Adrenal gland (tissue), 12 donors: ENCODE data around the gene FCHSD2. TPM values are rescaled to one million over a fixed set of nuclear protein-coding genes. Genes with fewer than 3 reads are reported as not detected.
A peak's percentile ranks its signal among the peaks of the same experiment; 100 is the strongest.

Source experiments
- DNase-seq, 7 donors: peaks; one replicate each; pipeline ENCODE4 v3.0.0-alpha.2; 2019 to 2020
- H3K27ac ChIP-seq, 5 donors: fragments of 200-600 bp; sonication (generic) in 4 of 5; 1 replicate in 3 of 5; 2 replicates in 2 of 5; pipeline versions ENCODE4 v1.5.1 to v1.8.0; 2016 to 2020; ENCODE audit warnings: mild to moderate bottlenecking in 1 of 5
- H3K27me3 ChIP-seq: fragments of 200-600 bp; 2 replicates; pipeline ENCODE4 v1.8.0; 2021
- H3K36me3 ChIP-seq, 2 donors: fragments of 200-600 bp; replicated peaks in 1 of 2; 1 replicate in 1 of 2; 2 replicates in 1 of 2; pipeline versions ENCODE4 v1.5.1 to v1.8.0; 2018 to 2022
- H3K4me1 ChIP-seq, 2 donors: fragments of 200-600 bp; replicated peaks in 1 of 2; 1 replicate in 1 of 2; 2 replicates in 1 of 2; pipeline versions ENCODE4 v1.5.1 to v1.8.0; 2018 to 2021
- H3K4me3 ChIP-seq, 4 donors: fragments of 200-600 bp; sonication (generic) in 3 of 4; one replicate each; pipeline ENCODE4 v1.5.1; 2016 to 2018
- H3K9me3 ChIP-seq, 3 donors: fragments of 200-600 bp; sonication (generic) in 1 of 3; replicated peaks in 1 of 3; 1 replicate in 2 of 3; 2 replicates in 1 of 3; pipeline versions ENCODE4 v1.5.1 to v1.8.0; 2016 to 2021
- POLR2A ChIP-seq, 2 donors: fragments of 450-650 bp; IDR thresholded peaks; one replicate each; pipeline ENCODE4 v1.6.1; 2017; ENCODE audit warnings: antibody characterized with exemption in 2 of 2, mild to moderate bottlenecking in 2 of 2, moderate library complexity in 1 of 2
- WGBS, 4 donors: extraction: QIAGEN DNeasy Blood & Tissue Kit in 2 of 4; methylation state at CpG; one replicate each; pipeline versions ENCODE4 v1.1.5 to v1.1.7; 2013 to 2017; 5-methylcytosine and 5-hydroxymethylcytosine counted together
- intact Hi-C, 2 donors: fragments of 100-400 bp; cut with DNase I; formaldehyde crosslinking; loops; one replicate each; pipeline versions ENCODE4 v1.14.1 to v1.15.0; 2022 to 2023
- polyA plus RNA-seq, 3 donors: library from polyadenylated mRNA; stranded (reverse); fragments of 200-250 nt in 2 of 3; fragments of 350-450 nt in 1 of 3; fragmentation: Illumina TruSeq in 1 of 3; extraction: RNeasy Lipid Tissue Mini Kit (QIAGEN cat#74804) in 1 of 3; gene quantifications; one replicate each; pipeline ENCODE4 v1.2.3, GENCODE V29; 2013 to 2014
- total RNA-seq, 9 donors: library from RNA; depleted of rRNA in 4 of 9; stranded (reverse); fragments of >200 nt in 4 of 9; fragments of 120-200 nt in 1 of 9; fragmentation: NEBNext Ultra II Directional in 1 of 9; extraction: Animal tissue kit (Norgen Biotek cat#: 25700) in 1 of 9; gene quantifications; one replicate each; pipeline versions ENCODE4 v1.1.0 to v1.2.4, GENCODE V29; 2013 to 2023
- TF ChIP-seq, protein P1 (sequence below), 6 experiments: fragments of 450-650 bp in 4 of 6; fragments of 200-600 bp in 2 of 6; sonication (generic) in 1 of 6; IDR thresholded peaks; 1 replicate in 5 of 6; 2 replicates in 1 of 6; pipeline versions ENCODE4 v1.5.1 to v1.8.0; 2016 to 2021; ENCODE audit warnings: antibody characterized with exemption in 6 of 6, mild to moderate bottlenecking in 2 of 6, moderate library complexity in 1 of 6
- donor health status: healthy with polysubstance abuse.
- donor health status: Bipolar disorder and iron deficiency.
- donor health status: DM: yes; HTN: yes; CAD: no.
- donor health status: DM: no; HTN: no; CAD: no.
- donor health status: DM: no; HTN: no; CAD: no.
- donor health status: DM: yes; HTN: yes; CAD: no.

The FCHSD2 gene
- total and polyA plus RNA-seq, 12 donors, result 14.6 to 67.2 (median 32.7) TPM

DNA sequence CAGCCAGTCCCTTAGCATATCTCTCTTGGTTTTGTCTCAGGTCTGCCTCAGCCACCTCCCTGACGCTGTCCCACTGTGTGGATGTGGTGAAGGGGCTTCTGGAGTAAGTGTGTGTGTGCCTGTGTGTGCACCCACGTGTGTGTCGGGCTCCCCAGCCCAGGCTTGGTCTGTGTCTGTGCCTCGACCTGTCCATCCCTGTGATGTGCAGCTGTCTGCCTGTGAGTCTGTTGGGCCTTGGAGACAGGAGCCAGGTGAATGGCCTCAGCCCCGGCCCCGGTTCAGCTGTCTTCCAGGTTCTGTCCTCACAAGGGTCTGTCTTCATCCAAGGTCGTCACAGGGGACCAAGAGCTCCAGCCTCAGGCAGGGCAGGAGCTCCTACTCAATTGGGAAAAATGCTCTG is 318.1 kb downstream of the FCHSD2 start:
- Histone ChIP-seq H3K36me3 (peaks cover 0 to 12% of the 10 kb centered on the region in 2 donors), H3K4me3 (no peak overlapping the region), H3K4me1 (peaks cover 21 to 28% of the 10 kb centered on the region in 2 donors), H3K27me3 (no peaks in the 10 kb centered on the region), H3K27ac (peak overlapping the region in 1 of 5 donors; percentile 22), H3K9me3 (no peaks in the 10 kb centered on the region)
- DNase-seq, result peak in 3 of 7 donors; percentile 23 to 60 (median 32)
- no peak for TF ChIP-seq POLR2A (IDR thresholded peaks at IDR 0.05)
- WGBS, 4 donors, result 63 to 74% (median 66%) methylated on average over 4 to 7 of the region's 7 CpGs
- intact Hi-C loops, result no loop called here

DNA sequence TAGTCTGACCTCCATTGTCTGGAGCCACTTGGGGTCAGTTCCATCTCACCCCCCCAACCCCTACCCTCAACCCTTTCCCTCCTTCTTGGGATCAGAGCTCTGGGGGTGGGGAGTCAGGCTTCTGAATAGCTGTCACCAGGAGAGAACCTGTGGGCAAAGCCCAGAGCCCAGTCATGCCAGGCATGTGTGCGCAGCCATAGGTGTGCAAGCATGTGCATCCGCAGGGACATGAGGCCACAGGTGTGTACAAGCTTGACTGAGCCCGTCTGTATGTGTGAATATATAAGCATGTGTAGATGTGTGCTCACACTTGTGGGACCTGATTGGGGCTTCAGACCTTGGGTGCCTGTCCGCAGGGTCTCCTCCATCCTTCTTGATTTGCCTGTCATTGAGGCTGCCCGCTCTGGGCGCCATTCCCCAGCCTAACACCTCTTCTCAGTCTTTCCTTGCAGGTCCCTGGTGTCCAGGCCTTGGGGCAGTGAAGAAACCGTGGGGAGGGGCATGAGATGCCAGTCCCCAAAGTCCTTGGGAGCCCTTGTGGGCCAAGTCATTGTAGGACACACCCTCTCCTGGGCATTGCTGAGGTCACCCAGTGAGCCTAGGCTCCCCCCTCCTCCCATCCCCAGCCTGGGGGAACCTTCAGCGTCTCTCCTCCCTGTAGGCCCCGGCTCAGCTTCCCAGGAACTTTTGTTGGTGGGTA is 318.9 kb downstream of the FCHSD2 start:
- Histone ChIP-seq H3K27ac (peak overlapping the region in 2 of 5 donors; percentile 22 to 73), H3K27me3 (no peaks in the 10 kb centered on the region), H3K4me3 (no peak overlapping the region), H3K9me3 (no peaks in the 10 kb centered on the region), H3K36me3 (peaks cover 0 to 19% of the 10 kb centered on the region in 2 donors), H3K4me1 (peaks cover 18 to 21% of the 10 kb centered on the region in 2 donors)
- intact Hi-C loops, result no loop called here
- TF ChIP-seq POLR2A (IDR thresholded peaks at IDR 0.05), result no peak
- TF ChIP-seq, protein P1, sequence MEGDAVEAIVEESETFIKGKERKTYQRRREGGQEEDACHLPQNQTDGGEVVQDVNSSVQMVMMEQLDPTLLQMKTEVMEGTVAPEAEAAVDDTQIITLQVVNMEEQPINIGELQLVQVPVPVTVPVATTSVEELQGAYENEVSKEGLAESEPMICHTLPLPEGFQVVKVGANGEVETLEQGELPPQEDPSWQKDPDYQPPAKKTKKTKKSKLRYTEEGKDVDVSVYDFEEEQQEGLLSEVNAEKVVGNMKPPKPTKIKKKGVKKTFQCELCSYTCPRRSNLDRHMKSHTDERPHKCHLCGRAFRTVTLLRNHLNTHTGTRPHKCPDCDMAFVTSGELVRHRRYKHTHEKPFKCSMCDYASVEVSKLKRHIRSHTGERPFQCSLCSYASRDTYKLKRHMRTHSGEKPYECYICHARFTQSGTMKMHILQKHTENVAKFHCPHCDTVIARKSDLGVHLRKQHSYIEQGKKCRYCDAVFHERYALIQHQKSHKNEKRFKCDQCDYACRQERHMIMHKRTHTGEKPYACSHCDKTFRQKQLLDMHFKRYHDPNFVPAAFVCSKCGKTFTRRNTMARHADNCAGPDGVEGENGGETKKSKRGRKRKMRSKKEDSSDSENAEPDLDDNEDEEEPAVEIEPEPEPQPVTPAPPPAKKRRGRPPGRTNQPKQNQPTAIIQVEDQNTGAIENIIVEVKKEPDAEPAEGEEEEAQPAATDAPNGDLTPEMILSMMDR (IDR thresholded peaks at IDR 0.05), result no peak
- peak in 3 of 7 donors; percentile 32 to 63 (median 47) for DNase-seq
- 86 to 91% (median 90%) methylated on average over 8 to 9 of the region's 9 CpGs; no CpG with 5 or more reads in 1 of the 4 donors for WGBS, 4 donors

DNA sequence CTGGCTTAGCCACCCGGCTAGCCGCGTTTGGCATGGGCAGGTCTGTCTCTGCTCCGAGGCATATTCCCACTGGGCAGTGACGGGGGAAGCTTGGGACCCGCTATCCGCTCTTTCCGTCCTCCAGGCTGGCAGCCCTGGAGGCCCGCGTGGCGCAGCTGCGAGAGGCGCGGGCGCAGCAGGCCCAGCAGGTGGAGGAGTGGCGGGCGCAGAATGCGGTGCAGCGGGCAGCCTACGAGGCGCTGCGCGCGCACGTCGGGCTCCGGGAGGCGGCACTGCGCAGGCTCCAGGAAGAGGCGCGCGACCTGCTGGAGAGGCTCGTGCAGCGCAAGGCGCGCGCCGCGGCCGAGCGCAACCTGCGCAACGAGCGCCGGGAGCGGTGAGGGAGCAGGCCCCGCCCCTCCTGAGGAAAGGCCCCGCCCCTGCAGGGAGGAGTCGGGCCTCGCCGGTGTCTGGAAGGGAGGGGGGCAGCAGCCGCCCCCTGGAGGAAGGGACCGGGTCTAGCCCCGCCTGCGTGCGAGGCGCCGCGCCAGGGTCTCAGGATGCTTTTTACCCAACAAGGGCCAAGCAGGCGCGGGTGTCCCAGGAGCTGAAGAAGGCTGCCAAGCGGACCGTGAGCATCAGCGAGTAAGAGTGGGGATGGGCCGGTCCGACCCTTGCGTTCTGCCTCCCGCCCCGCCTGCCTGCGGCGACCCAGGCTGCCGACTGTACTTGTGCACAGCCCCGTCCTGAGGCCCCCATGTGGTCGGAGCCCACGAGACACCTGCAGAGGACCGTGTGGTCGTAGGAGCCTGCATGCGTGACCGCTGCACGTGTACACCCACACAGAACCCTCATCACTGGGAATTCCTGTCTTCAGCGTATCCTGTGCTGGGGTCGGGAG is 320.0 kb downstream of the FCHSD2 start:
- peak; percentile 88 to 94 (median 93) for DNase-seq
- Histone ChIP-seq H3K36me3 (peaks cover 0 to 29% of the 10 kb centered on the region in 2 donors), H3K4me3 (peak overlapping the region in 2 of 4 donors; percentile 24 to 63), H3K4me1 (peaks cover 8 to 10% of the 10 kb centered on the region in 2 donors), H3K27me3 (no peaks in the 10 kb centered on the region), H3K9me3 (no peaks in the 10 kb centered on the region), H3K27ac (peak overlapping the region in 3 of 5 donors; percentile 5 to 82 (median 73))
- TF ChIP-seq, protein P1 (IDR thresholded peaks at IDR 0.05), result peak in 3 of 6 experiments; percentile 30 to 57 (median 56)
- TF ChIP-seq POLR2A (IDR thresholded peaks at IDR 0.05), result peak; percentile 57 to 83
- intact Hi-C loops, result no loop called here
- 15 to 30% (median 23%) methylated on average over 15 to 82 of the region's 82 CpGs for WGBS, 4 donors

DNA sequence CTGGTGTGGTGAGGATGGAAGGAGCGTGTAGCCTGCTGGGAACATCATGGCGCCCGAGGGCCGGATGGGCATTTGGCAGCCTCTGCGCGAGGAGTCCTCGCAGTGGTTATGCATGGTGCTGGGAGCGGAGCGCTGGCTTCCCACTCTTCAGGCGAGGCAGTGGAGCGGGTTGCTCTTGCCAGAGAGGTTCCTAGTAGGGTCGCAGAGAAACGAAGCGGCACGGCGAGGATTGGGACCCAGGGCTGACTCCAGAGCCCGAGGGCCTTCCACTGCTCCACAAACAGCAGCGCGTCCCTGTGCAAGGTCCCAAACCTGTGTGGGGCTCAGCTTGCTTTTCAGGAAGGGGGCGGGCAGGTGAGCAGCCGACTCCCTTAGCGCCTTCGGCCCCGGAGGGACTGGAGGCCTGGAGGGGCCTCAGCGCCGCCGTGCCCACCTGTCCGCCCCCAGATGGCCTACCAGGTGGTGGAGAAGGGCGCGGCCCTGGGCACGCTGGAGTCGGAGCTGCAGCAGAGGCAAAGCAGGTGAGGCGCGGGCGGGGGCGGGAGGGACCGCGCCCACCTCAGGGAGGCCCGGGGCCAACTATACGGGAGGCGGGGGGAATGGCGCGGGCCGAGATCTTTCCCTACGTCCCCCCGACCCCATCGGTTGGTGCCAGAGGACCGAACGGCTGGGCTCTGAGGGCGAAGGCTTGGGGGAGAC is 320.7 kb downstream of the FCHSD2 start:
- H3K27me3 ChIP-seq, result no peaks in the 10 kb centered on the region
- peak overlapping the region in 2 of 4 donors; percentile 24 to 63 for H3K4me3 ChIP-seq
- TF ChIP-seq POLR2A (IDR thresholded peaks at IDR 0.05), result no peak
- TF ChIP-seq, protein P1 (IDR thresholded peaks at IDR 0.05), result no peak
- peaks cover 7 to 14% of the 10 kb centered on the region in 2 donors for H3K4me1 ChIP-seq
- WGBS, 4 donors, result 56 to 83% (median 65%) methylated on average over 20 to 50 of the region's 50 CpGs
- DNase-seq, result peak in 3 of 7 donors; percentile 16 to 64 (median 42)
- no peaks in the 10 kb centered on the region for H3K9me3 ChIP-seq
- peaks cover 0 to 29% of the 10 kb centered on the region in 2 donors for H3K36me3 ChIP-seq
- intact Hi-C loops, result no loop called here
- peak overlapping the region in 2 of 5 donors; percentile 73 to 82 for H3K27ac ChIP-seq
